Activated naive CD8-positive, alpha-beta T cell treated with anti-CD3 and anti-CD28 coated beads, Interleukin-2, amount 50 U/mL, for 16 hours (primary cell): ENCODE results near the gene BLVRB.

Source experiments
- DNase-seq: peaks from one replicate; pipeline ENCODE4 v3.0.0-alpha.2; 2020; ENCODE audit warnings: low read depth, low spot score

The BLVRB gene

DNA sequence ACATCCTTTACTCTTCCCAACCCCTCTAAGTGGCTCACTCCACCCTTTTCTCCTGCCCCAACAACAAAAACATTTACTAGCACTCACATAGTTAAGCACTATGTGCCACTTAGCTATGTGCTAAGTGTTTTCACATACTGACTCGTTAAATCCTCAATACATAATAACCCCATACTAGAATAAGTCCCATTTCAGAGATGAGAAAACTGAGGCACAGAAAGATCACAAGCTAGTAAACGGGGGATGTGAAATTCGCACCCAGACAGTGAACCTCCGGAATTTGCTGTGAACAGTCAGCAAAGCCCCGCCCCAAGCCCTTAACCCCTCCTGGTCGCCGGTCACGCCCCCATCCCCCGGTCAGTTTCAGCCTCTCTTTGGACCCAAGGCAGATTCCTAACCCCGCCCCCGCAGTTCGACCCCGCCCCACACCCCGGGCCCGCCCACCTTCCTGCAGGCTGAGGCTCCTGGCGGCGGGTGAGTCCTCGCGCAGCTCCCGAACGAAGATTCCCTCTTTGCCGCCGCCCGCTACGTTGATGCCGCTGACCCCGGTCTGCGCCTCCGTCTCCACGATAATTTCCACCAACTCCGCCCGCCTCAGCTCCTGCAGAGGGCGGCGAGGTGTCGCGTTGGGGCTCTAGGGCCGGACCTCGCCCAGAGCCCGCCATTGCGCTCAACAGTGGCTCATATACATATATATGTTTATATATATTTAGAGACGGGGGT is 62.1 kb downstream of the BLVRB start:
- DNase-seq, result peak; percentile 46

DNA sequence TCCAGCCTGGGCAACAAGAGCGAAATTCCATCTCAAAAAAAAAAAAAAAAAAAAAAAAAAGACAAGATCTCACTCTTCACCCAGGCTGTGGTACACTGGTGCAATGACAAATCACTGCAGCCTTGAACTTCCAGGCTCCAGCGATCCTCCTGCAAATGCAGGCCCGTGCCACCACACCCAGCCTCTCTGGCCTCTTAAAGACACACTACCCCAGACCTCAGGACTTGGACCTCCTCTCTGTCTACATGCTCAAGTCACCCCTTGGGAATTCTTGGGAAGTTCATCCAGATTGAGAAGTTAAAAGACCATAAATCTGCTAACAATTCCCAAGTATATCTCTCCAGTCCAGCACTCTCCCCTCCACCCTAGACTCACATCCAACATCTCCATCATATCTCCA is 65.0 kb downstream of the BLVRB start:
- DNase-seq, result no peak

- DNase-seq, result peak; percentile 50
Observed at GRCh38 chr19:40398417-40399131, 67.0 kb downstream of the BLVRB start.
